Ishikawa (cell line): ENCODE results near the gene MTG1.

ENCODE experiments used
- CEBPB ChIP-seq: IDR thresholded peaks from 2 replicates; pipeline ENCODE4 v1.6.1; 2012
- CREB1 ChIP-seq: IDR thresholded peaks from 2 replicates; pipeline ENCODE4 v1.6.1; 2012; ENCODE audit warnings: low read depth
- EGR1 ChIP-seq: IDR thresholded peaks from 2 replicates; pipeline ENCODE4 v1.6.1; 2012
- EP300 ChIP-seq: IDR thresholded peaks from 2 replicates; pipeline ENCODE4 v1.6.1; 2012; ENCODE audit warnings: borderline replicate concordance
- FOXM1 ChIP-seq: IDR thresholded peaks from 2 replicates; pipeline ENCODE4 v1.6.1; 2012; ENCODE audit warnings: low read depth, borderline replicate concordance
- NFIC ChIP-seq: IDR thresholded peaks from 2 replicates; pipeline ENCODE4 v1.6.1; 2012
- RAD21 ChIP-seq: IDR thresholded peaks from 2 replicates; pipeline ENCODE4 v1.6.1; 2012; ENCODE audit warnings: low read depth
- TAF1 ChIP-seq: IDR thresholded peaks from 2 replicates; pipeline ENCODE4 v1.6.1; 2012; ENCODE audit warnings: low read depth, mild to moderate bottlenecking
- TCF12 ChIP-seq: IDR thresholded peaks from 2 replicates; pipeline ENCODE4 v1.6.1; 2012; ENCODE audit warnings: low read depth
- TEAD4 ChIP-seq: IDR thresholded peaks from 2 replicates; pipeline ENCODE4 v1.6.1; 2012
- YY1 ChIP-seq: IDR thresholded peaks from 2 replicates; pipeline ENCODE4 v1.6.1; 2012; ENCODE audit warnings: low read depth
- ZBTB7A ChIP-seq: IDR thresholded peaks from 2 replicates; pipeline ENCODE4 v1.6.1; 2012; ENCODE audit warnings: low read depth
- TF ChIP-seq, protein P1 (sequence below): IDR thresholded peaks from 2 replicates; pipeline ENCODE4 v1.6.1; 2012
- TF ChIP-seq, protein P2 (sequence below): IDR thresholded peaks from 2 replicates; pipeline ENCODE4 v1.6.1; 2012; ENCODE audit warnings: low read depth, mild to moderate bottlenecking
- TF ChIP-seq, protein P3 (sequence below): IDR thresholded peaks from 2 replicates; pipeline ENCODE4 v1.6.1; 2012

Gene MTG1

DNA sequence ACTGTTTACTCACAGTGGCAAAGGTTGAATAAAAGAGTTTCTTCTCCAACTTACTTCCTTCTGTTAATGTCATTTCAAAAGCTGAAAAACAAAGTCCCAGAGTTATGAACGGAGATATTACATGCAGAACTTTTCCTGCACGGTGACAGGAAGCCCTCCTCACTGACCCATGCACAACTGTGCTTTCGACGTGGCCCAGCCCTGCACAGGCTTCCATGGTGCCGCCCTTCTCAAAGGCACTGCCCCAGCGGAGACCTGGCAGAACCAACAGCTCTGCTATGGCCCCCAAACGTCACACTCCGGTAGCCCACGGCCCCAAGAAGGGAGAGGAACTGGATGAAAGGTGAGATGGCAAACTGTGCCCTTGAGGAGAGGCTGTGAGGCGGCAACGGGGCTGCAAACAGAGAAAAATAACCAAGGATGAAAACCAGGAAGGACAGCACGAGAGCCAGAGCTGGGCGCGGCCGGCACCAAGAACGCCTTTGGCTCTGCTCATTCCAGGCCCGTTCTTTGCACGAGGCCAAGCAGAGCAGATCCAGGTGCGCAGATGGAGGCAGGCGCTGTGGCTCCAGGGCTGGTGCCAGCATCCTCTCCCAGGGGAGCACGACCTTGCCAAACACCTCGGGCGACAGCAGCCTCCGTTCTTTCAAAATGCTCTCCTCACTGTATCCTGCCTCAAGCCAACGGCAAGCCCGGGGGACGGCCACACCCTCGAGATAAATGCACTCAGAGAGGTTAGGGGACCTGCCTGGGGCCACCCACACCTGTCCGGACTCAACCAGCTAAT lies 29.1 kb upstream of the MTG1 start:
- TF ChIP-seq, protein P1, sequence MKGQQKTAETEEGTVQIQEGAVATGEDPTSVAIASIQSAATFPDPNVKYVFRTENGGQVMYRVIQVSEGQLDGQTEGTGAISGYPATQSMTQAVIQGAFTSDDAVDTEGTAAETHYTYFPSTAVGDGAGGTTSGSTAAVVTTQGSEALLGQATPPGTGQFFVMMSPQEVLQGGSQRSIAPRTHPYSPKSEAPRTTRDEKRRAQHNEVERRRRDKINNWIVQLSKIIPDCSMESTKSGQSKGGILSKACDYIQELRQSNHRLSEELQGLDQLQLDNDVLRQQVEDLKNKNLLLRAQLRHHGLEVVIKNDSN = no peak

DNA sequence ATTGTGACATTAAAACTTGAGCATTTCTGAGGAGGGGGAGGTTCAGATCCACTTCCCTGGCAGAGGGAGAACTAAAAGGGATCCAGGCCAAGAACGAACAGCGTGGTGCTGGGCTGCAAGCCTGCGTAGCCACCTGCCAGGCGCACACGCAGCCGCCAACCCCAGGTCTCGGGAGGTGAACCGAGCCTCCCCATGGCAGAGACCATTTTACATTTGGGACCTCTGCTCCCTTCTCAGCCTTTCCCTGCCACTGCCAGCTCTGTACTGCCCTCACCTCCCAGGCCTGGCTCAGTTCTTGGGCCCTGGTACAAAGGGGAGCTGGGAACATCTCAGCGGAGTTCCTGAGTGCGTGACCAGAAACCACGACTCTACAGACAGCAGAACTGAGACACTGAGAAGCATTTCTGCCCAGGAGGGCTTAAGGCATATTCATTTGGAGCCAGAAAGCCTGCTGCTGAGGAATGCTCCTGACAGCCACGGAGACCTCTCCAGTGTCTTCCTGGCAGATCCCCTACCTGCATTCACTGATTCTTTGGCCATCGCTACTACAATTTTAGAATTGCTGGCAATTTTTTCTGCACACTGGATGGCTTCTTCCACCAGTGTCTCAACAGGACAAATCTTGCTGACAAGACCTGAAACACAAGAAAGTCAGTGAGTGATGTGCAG lies 28.4 kb upstream of the MTG1 start:
- TF ChIP-seq, protein P1 = no peak
- no peak for TF ChIP-seq TCF12
- no peak for TF ChIP-seq TEAD4
- no peak for TF ChIP-seq NFIC
- TF ChIP-seq, protein P2, sequence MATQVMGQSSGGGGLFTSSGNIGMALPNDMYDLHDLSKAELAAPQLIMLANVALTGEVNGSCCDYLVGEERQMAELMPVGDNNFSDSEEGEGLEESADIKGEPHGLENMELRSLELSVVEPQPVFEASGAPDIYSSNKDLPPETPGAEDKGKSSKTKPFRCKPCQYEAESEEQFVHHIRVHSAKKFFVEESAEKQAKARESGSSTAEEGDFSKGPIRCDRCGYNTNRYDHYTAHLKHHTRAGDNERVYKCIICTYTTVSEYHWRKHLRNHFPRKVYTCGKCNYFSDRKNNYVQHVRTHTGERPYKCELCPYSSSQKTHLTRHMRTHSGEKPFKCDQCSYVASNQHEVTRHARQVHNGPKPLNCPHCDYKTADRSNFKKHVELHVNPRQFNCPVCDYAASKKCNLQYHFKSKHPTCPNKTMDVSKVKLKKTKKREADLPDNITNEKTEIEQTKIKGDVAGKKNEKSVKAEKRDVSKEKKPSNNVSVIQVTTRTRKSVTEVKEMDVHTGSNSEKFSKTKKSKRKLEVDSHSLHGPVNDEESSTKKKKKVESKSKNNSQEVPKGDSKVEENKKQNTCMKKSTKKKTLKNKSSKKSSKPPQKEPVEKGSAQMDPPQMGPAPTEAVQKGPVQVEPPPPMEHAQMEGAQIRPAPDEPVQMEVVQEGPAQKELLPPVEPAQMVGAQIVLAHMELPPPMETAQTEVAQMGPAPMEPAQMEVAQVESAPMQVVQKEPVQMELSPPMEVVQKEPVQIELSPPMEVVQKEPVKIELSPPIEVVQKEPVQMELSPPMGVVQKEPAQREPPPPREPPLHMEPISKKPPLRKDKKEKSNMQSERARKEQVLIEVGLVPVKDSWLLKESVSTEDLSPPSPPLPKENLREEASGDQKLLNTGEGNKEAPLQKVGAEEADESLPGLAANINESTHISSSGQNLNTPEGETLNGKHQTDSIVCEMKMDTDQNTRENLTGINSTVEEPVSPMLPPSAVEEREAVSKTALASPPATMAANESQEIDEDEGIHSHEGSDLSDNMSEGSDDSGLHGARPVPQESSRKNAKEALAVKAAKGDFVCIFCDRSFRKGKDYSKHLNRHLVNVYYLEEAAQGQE = no peak
- no peak for TF ChIP-seq EGR1
- no peak for TF ChIP-seq ZBTB7A
- no peak for TF ChIP-seq TAF1
- TF ChIP-seq, protein P3, sequence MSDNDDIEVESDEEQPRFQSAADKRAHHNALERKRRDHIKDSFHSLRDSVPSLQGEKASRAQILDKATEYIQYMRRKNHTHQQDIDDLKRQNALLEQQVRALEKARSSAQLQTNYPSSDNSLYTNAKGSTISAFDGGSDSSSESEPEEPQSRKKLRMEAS = no peak
- TF ChIP-seq CEBPB = no peak
- TF ChIP-seq EP300 = no peak
- TF ChIP-seq FOXM1 = no peak
- TF ChIP-seq CREB1 = no peak
- TF ChIP-seq YY1 = no peak

DNA sequence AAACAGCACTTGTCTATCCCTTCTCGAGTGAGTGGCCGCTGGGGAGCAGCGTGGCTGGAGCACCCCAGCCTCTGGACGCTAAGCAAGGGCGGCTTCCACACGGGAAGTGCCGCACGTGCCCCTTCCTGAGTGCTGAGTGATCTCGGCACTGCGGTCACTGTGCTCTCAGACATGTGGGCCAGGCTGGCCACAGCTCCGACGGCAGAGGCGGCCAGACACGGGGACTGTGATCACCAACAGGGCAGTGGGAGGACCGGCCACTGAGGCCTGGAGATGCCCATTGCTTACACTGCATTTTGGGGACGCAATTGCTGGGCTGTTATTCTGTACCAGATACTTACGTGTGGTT lies 27.9 kb upstream of the MTG1 start:
- TF ChIP-seq, protein P3 = no peak
- TF ChIP-seq NFIC (no peak), CEBPB (no peak), CREB1 (no peak), TCF12 (no peak), EGR1 (no peak), RAD21 (no peak), YY1 (no peak), TEAD4 (no peak), ZBTB7A (no peak), FOXM1 (no peak), EP300 (no peak), TAF1 (no peak)
- TF ChIP-seq, protein P2 = no peak
- TF ChIP-seq, protein P1 = no peak

DNA sequence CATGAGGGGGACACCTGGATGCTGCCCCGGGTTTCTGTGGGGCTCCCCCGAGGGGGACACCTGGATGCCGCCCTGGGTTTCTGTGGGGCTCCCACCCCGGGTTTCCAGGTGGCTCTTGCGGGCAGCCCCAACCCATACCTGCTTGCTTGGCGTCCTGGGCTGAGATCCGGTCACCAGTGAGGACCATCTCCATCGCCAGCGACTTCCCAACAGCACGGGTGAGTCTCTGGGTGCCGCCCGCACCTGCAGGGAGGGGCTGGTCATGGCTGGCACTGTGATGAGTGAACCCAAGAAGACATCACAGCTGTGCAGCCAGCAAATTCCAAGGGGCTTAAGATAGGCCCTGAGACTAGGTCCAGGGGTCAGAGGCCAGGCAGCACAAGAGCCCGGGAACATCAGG lies 27.2 kb upstream of the MTG1 start:
- TF ChIP-seq, protein P2 = no peak
- TF ChIP-seq FOXM1 (no peak), TEAD4 (no peak), RAD21 (no peak), EP300 (no peak), CREB1 (no peak), CEBPB (no peak), TCF12 (no peak), ZBTB7A (no peak), TAF1 (no peak), NFIC (no peak), YY1 (no peak), EGR1 (no peak)
- TF ChIP-seq, protein P3 = no peak
- TF ChIP-seq, protein P1 = no peak
